ENCODE data around the gene RAD23A. TPM values are rescaled to one million over a fixed set of nuclear protein-coding genes. Genes with fewer than 3 reads are reported as not detected.

The RAD23A gene
- total RNA-seq, 2 experiments from 2014 or later, result 189 to 190 TPM

GRCh38 chr19:12940897-12941296, 4.8 kb upstream of the RAD23A start:
- Mint-ChIP-seq H3K36me3 (ENCODE audit: low read depth) (peaks cover 71% of the 10 kb centered on the region), H3K4me3 (peak overlapping the region; percentile 99), H3K4me1 (ENCODE audit: low read depth) (peaks cover 61% of the 10 kb centered on the region), H3K9me3 (no peaks in the 10 kb centered on the region), H3K27me3 (no peaks in the 10 kb centered on the region), H3K27ac (peak overlapping the region; percentile 95)
- no peak for TF ChIP-seq CTCF (IDR thresholded peaks at IDR 0.05)
- CTCF ChIA-PET, result interaction anchor here (2.0 kb wide), 1 partner anchor 50 kb away, joined by 4 read pairs; the partner anchor contains the start of gene GCDH
- intact Hi-C loops (cut with micrococcal nuclease), result no loop called here
- POLR2A ChIA-PET, result interaction anchor here (0.8 kb wide), 2 partner anchors 9 to 13 kb away, joined by 3 to 4 read pairs; no protein-coding TSS in a partner anchor
- ATAC-seq (no peak), DNase-seq (no peak)

- Mint-ChIP-seq H3K4me1 (ENCODE audit: low read depth) (peaks cover 57% of the 10 kb centered on the region), H3K9me3 (no peaks in the 10 kb centered on the region), H3K27ac (peak overlapping the region; percentile 50), H3K36me3 (ENCODE audit: low read depth) (peaks cover 90% of the 10 kb centered on the region), H3K27me3 (no peaks in the 10 kb centered on the region), H3K4me3 (peak overlapping the region; percentile 31)
- intact Hi-C loops (cut with micrococcal nuclease), result no loop called here
- DNase-seq (no peak), ATAC-seq (no peak)
- no peak for TF ChIP-seq CTCF (IDR thresholded peaks at IDR 0.05)
- POLR2A ChIA-PET, result interaction anchor here (0.8 to 1.6 kb wide), 7 partner anchors 10 to 58 kb away, joined by 3 to 7 read pairs (median 4); partner anchors contain the start of gene FARSA
- CTCF ChIA-PET, result interaction anchor here (1.3 kb wide), 1 partner anchor 22 kb away, joined by 5 read pairs; no protein-coding TSS in a partner anchor
These were observed 2.1 kb upstream of the RAD23A start for GRCh38 chr19:12943437-12944044.

GRCh38 chr19:12944104-12944674, 1.5 kb upstream of the RAD23A start:
- Mint-ChIP-seq H3K27ac (peak overlapping the region; percentile 96), H3K4me1 (ENCODE audit: low read depth) (peaks cover 57% of the 10 kb centered on the region), H3K27me3 (no peaks in the 10 kb centered on the region), H3K4me3 (no peak overlapping the region), H3K36me3 (ENCODE audit: low read depth) (peaks cover 84% of the 10 kb centered on the region), H3K9me3 (no peaks in the 10 kb centered on the region)
- no peak for TF ChIP-seq CTCF (IDR thresholded peaks at IDR 0.05)
- DNase-seq (no peak), ATAC-seq (no peak)
- POLR2A ChIA-PET, result interaction anchor here (0.8 to 1.6 kb wide), 7 partner anchors 10 to 58 kb away, joined by 3 to 7 read pairs (median 4); partner anchors contain the start of gene FARSA
- CTCF ChIA-PET, result interaction anchor here (1.3 kb wide), 1 partner anchor 21 kb away, joined by 5 read pairs; no protein-coding TSS in a partner anchor
- intact Hi-C loops (cut with micrococcal nuclease), result no loop called here

GRCh38 chr19:12946092-12946721, 545 bp downstream of the RAD23A start:
- Mint-ChIP-seq H3K36me3 (ENCODE audit: low read depth) (peaks cover 81% of the 10 kb centered on the region), H3K27me3 (no peaks in the 10 kb centered on the region), H3K4me3 (peak overlapping the region; percentile 85), H3K27ac (peak overlapping the region; percentile 87), H3K9me3 (no peaks in the 10 kb centered on the region), H3K4me1 (ENCODE audit: low read depth) (peaks cover 39% of the 10 kb centered on the region)
- TF ChIP-seq CTCF (IDR thresholded peaks at IDR 0.05), result no peak
- ChIA-PET CTCF (interaction anchor here (0.7 to 1.3 kb wide), 2 partner anchors 19 to 61 kb away, joined by 3 to 8 read pairs; no protein-coding TSS in a partner anchor), POLR2A (interaction anchor here (0.6 to 4.0 kb wide), 4 partner anchors 8 to 306 kb away, joined by 3 to 30 read pairs (median 10); partner anchors contain the start of genes FARSA and GADD45GIP1)
- peak; percentile 55 for ATAC-seq
- DNase-seq, result peak; percentile 65
- intact Hi-C loops (cut with micrococcal nuclease), result no loop called here

Data from activated CD8-positive, alpha-beta T cell treated with anti-CD3 and anti-CD28 coated beads for 36 hours (primary cell).